GM21825 (cell line): ENCODE results near the gene PKP3.

ENCODE experiments used
- ATAC-seq: cut with Tn5 transposase; IDR thresholded peaks from one replicate; pipeline ENCODE4 v1.9.1; 2021; ENCODE audit warnings: mild to moderate bottlenecking, moderate library complexity; ENCODE audit not compliant: unreplicated experiment

Gene PKP3

DNA sequence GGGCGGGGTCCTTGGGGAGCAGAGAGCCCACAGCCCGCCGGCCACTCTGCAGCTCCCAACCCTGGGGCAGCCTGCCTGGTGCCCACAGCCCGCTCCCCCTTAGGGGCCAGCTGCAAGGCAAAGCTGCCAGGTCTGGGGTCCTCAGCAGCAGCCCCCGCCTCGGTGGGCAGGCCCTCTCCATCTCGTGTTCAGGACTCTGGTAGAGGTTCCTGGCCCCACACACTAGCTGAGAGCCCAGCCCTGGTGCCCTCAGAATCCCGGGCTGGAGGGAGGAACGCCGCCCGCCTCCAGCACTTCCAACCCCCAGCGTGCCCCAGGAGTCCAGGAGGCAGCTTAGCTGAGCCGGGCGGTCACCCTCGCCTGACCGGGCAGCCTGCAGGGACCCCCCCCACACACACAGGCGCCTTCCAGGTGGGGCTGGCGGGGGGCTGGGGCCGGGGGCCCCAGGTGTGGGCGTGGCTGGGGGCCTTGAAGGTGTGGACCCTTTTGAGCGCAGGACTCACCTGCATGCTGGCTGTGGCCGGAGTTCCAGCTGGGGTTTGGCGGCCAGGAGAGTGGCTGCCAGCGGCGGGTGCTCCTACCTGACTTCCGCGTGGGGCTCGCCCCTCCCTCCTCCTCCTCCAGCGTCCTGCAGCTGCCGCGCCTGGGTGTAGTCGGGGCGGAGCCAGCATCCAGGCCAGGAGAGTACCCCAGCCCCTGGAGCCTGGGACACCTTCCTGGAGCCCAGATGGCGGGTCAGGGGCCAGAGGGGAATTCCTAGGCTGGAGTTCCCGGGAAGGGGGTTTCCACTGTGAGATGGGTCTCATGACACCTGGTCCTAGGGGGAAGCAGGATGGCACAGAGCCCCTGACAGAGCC is 47.6 kb downstream of the PKP3 start, which contains the start of gene ANO9:
Gene ANO9 (minus strand): TSS at position 594 of the 857 bp plus-strand sequence. CDS start 85 bp downstream, at position 509.
- ATAC-seq, result peak; percentile 57

DNA sequence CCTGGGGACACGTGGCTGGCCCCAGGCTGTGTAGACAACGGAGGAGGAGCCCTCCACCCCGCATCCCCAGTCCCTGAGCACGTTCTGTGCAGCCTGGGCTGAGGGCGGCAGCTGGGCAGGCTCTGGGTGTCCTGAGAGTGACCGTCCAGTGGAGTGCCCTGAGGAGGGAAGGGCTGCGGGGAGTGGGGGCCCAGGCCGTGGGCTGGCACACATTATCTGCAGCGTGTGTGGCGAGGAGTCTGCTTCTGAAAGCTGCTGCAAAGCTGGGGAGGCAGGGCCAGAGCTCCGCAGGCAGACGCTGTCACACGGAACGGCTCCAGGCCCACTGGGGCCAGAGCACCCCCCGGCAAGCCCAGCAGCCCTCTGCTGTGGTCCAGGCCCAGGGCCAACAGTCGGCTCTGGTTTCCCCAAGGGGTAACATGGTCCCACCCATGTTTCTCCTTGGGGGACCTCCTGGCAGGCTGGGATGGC is 48.6 kb downstream of the PKP3 start:
- no peak for ATAC-seq

DNA sequence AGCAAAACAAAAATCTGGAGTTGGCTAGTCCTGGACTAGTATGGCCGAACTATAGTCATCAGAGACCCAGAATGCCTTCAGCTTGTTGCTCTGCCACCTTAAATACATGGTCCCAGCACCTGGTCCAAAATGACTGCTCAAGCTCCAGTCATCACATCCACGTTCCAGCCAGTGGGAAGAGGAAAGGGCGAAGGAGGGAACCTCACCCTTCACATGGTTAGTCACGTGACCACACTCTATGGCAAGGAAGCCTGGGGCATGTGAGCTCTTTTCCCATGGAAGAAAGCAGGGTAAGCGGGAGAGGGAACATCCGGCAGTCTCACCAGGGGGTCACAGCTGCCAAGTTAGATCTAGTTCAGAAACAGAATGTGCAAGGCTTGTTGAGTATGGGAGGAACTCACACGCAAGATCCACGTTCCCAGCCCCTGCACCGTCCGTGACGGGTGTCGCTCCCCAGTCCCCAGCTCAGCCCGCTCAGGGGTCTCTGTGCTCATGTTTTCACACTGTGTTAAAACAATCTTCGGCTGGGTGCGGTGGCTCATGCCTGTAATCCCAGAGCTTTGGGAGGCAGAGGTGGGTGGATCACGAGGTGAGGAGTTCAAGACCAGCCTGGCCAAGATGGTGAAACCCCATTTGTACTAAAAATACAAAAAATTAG is 49.7 kb downstream of the PKP3 start:
- no peak for ATAC-seq

DNA sequence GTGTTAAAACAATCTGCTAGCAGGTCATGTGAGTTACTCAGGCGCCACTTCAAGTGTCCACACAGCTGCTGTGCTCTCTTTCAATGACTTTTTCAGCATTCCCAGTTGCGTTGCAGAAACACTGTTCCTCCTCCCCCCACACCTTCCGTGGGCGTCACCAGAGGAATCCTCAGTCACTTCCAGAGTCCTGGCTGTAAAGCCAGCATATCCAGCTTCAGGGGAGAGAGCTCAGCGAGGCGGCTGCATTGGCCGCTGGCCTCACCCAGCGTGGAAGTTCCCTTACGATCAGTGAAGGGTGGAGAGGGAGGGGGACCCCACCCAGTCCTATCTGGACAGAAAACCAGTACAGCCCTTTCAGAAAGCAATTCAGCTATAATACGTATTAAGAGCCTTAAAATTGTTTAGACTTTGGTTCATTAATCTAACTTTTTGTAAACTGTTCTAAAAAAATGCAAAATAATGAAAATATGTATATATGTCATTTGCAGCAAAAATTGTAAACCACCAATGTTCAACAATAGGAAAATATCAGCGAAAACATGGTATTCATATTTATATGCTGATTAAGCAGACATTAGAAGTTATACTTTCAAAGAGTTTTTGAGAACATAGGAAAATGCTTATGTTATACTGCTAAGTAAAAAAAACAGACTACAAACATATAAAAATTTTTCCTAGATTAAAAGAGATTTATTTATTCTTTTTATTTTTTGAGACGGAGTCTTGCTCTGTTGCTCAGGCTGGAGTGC is 50.6 kb downstream of the PKP3 start:
- no peak for ATAC-seq

DNA sequence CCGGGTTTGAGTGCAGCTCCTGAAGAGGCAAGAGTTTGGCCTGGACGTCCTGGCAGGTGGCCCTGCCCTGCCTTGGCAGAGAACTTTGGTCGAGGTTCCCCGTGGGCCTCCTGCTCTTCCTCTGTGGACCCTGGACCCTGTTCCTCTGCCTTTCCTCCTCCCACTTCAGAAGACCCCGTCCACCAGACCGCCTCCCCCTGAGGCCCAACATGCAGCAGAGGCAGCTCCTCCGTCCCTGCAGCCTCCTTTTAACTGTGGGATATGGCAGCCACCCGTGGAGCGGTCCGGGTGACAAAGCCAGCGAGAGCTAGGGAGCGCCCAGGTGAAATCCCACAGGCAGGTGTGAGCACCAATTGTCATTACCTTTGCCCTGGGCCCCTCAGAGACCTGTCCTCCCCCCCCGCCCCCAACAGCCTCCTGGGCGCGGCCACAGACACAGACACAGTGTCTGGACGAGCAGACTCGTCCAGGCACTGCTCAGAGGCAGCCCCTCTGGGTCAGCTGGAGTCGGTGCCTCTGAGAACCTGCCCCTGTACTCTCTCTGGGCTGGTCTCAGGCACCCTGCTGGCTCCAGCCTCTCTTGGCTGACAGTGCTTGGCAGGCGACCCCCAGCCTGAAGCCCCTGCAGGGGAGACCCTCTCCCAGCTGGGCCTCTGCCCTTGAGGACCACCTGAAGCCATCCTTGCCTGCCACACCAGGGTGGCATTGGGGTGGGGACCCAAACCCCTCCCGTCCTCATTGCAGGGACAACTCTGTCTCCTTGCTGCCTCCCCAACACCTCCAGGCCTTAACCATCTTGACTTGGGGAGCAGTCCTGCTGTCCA is 52.0 kb downstream of the PKP3 start:
- ATAC-seq, result no peak

DNA sequence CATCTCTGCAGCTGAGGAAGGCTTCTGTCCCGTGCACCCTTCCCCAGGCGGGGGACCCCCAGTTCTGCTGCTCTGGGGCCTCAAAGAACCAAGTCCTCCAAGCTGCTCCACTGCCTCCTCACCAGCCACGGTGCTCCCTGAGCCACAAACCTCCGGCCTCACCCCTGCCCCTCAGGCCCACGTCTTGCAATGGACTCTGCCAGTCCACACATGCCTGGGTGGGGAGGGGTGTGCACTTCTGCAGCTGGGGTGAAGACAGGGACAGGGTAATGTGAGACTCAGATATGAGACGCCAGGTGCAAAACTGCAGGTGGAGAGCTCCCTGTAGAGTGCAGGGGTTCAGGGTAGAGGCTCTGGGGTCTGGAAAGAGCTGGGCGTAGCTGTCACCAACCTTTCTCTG is 52.9 kb downstream of the PKP3 start:
- ATAC-seq, result no peak

DNA sequence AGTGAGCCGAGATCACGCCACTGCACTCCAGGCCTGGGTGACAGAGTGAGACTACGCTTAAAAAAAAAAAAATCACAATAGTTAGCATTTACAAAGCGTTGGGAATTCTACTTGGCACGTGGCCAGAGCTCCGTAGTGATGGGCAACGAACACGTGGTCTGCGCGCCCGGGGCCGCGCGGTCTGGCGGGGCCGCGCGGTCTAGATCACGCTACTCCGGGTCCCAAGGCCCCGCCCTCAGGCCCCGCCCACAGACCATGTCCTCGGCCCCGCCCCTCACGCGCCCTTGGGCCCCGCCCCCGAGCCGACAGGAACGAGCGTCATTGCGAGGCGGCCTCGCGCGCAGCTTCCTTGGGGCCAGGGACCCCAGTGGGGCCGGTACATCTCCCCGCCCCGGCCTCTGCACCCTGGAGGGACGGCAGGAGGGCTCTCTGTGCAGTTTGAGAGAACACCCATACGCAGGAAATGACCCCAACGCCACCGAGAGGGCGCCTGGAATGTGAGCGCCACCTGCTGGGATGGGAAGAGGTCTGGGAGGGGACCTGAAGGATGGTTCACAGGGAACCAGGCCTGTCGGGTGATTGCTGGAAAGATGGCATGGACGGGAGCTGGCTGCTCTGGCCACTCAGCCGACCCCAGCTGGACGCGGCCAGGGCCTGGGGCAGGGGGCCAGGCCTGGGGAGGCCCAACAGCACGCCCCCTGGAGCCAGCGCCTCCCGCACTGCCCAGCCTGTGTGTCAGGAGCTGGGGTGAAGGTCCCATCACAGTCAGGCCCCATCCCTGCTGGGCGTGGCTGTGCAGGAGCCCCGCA is 54.1 kb downstream of the PKP3 start:
- ATAC-seq, result peak; percentile 56

DNA sequence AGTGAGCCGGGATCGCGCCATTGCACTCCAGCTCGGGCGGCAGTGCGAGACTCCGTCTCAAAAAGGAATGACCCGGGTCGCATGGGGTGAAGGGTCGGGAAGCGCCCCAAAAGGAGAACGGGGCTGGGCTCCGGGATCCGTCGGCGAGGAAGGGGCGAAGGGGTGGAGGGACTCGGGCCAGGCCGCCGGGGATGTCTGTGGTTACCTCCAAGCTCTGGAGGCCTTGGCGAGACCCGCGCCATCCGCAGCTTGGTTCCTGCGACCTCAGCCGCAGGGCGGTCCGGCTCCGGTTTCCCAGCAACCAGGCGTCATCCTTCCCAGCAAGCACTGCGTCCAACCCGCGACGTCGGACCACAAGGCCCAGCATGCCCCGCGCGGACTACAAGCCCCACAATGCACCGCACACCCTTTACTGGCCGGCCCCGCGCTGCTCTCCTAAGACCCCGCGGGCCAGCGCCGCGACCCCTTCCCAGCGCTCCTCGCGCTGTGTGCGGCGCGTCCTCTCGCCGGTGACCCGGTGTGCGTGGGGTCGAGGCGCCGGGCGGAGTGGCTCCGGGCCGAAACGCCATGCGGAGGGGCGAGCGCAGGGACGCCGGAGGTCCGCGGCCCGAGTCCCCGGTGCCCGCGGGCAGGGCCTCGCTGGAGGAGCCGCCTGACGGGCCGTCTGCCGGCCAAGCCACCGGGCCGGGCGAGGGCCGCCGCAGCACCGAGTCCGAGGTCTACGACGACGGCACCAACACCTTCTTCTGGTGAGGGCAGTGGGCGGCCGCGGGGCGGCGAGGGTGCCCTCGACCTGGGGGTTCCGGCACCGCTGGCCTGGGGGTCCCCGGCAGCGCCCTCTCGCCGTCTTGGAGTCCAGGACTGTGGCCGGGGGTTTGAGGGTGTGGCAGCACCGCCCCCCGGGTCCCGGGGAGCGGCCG is 56.1 kb downstream of the PKP3 start, which contains the start of gene PTDSS2:
Gene PTDSS2 (plus strand): TSS at position 391 of the 920 bp plus-strand sequence. CDS start 177 bp downstream, at position 568.
- ATAC-seq, result peak; percentile 64

DNA sequence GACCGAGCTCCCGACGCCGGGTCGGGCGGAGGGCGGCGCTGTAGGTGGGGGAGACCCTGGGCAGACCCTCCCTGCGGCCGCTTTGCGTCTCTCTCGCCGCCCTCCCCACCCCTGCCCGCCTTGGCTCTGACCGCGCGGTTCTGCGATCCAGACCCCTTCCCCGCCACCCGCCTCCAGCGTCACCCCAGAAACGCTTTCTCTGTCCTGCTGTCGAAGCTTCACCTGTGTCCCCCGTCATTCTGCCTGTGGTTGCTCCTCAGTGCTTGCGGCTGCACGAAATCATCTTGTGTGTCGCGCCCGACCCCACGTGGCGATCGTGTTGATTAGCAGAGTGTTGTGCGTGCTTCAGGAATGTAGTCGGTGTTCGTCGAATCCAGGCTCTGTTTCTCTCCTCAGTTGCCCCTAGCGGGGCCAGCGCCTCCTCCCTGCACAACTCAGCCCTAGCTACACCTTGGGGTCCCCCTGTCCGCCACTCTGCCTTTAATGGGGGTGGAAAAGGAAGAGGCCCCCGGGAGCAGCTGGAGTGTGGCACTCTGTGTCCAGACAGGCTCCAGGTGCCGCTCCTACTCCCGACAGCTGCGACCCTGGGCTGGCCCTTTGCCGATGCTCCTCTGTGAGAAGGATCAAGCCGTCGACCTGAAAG is 56.9 kb downstream of the PKP3 start:
- ATAC-seq, result peak; percentile 3

DNA sequence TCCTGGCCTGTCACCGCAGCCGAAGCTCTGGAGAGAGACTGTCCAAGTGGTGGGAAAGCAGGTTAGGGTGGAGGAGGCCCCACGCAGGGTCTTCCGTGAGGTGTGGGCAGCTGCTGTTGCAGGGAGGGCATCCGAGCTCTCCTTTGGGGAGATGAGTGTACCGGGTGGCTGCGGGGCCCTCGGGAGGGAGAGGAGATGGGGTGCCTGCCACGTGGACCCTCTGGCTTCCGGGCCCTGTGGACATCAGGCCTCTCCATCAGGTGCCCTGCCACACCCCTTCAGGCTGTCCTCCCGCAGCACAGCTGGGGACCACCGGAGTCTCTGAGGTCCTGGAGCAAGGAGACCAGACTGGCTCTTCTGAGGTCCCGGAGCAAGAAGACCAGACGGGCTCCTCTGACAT is 57.7 kb downstream of the PKP3 start:
- no peak for ATAC-seq

DNA sequence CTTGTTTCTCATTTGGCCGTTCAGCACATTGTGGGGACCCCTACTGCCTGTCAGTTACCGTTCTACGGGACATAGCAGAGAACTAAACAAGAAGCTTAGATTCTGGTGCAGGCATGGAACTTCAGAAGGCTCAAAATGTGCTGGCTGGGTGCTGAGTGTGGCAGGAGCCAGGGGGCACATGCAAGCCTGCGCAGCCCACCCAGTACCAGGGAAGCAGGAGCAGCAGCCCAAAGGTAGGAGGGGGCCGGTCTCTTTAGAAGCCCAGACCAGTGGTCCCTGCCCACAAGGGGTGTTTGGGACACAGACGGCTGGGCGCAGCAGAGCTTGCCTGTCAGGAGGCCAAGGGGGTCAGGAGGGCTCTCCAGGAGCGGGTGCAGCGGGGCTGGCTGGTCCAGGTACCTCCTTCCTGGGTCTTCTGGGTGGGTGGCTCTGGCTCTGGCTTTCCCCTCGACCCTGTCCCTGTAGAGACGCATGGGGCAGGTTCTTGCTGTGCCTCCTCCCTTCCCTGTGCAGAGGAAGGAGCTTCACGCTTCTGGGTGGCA is 58.3 kb downstream of the PKP3 start:
- ATAC-seq, result no peak

DNA sequence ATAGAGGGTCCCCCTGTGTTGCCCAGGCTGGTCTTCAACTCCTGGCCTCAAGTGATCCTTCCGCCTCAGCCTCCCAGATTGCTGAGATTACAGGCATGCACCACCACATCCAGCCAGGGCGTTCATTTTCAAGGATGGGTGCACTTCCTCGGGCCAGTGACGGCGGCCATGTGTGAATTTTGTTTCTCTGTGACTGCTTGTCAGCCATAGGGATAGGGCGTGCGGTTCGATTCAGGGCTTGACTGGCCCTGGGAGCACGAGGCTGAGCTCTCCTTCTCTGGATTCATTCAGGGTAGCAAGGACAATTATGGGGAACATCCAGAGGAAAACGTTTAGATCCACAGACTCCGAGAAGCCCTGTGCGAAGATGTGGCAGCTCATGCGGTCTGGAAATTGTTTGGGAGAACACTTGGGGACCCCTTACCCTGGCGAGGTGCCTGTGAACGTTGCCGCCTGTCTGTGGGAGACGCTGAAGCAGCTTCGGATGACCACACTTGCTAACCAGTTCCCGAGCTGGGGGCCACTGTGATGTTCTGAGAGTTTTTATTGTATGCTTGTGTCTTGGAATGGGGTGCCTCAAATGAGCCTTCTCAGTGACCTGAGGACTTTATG is 59.0 kb downstream of the PKP3 start:
- no peak for ATAC-seq

DNA sequence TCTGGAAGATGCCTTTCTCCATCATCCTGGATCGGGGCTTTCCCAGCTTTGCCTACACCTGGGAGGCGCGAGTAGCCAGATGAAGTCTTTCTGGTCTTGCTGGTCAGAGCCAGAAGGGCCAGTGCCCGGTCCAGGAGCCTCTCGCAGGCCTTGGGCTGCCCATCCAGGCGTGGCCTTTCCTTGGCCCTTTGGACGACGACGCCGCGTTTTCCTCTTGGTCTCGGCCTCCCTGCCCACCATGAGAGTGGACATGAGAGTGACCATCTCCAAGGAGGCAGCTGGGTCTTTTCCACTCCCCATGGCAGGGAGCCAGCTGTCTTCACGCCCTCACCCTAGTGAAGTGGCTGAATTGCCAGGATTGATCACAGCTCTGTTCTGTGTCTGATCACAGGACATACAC is 59.6 kb downstream of the PKP3 start:
- no peak for ATAC-seq

DNA sequence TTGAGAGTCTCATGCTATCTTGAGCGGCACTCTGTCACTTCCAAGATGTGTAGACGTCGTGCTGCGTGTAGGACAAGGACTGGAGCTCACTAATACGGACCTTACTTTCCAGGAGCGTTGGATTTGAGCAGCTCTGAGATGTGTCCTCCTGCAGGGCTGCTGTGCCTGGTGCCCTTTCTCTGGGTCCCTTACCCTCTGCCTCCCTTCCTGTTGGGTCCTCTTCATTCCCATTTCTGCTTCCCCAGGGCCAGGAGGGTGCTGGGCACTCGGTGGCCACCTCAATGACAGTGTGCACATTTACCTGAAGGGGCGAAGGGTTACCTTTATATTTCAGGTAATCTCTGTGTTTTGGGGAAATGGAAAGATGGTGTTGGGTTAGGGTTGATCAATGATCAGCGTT is 60.0 kb downstream of the PKP3 start:
- no peak for ATAC-seq
